OCI-LY1 (cell line): ENCODE measurements around the gene ADGRB2.

ENCODE experiments used
- H2AFZ ChIP-seq: fragments of 200-600 bp; sonication (generic), shearing (Covaris generic); 2 replicates; pipeline ENCODE4 v1.6.0; 2014; ENCODE audit warnings: antibody characterized with exemption, mild to moderate bottlenecking, low read length
- H3F3A ChIP-seq: fragments of 200-600 bp; sonication (generic), shearing (Covaris generic); 2 replicates; pipeline ENCODE4 v1.6.0; 2014; ENCODE audit warnings: mild to moderate bottlenecking, antibody characterized with exemption, low read length, moderate library complexity; ENCODE audit not compliant: insufficient read depth
- H3K27ac ChIP-seq: fragments of 200-600 bp; sonication (generic); 2 replicates; pipeline ENCODE4 v1.5.1; 2014; ENCODE audit warnings: low read length, mixed run types, mild to moderate bottlenecking, low read depth; ENCODE audit not compliant: poor library complexity, severe bottlenecking
- H3K27me3 ChIP-seq: fragments of 200-600 bp; sonication (generic); 2 replicates; pipeline ENCODE4 v1.6.0; 2014; ENCODE audit warnings: antibody characterized with exemption, mild to moderate bottlenecking, low read length, moderate library complexity; ENCODE audit not compliant: insufficient read depth
- H3K36me3 ChIP-seq: fragments of 200-600 bp; sonication (generic); 2 replicates; pipeline ENCODE4 v1.6.1; 2014; ENCODE audit warnings: mild to moderate bottlenecking, antibody characterized with exemption, low read length, moderate library complexity, mixed read lengths; ENCODE audit not compliant: insufficient read depth
- H3K4me1 ChIP-seq: fragments of 200-600 bp; sonication (generic); 2 replicates; pipeline ENCODE4 v1.5.1; 2014; ENCODE audit warnings: mild to moderate bottlenecking, low read length, moderate library complexity; ENCODE audit not compliant: insufficient read depth, severe bottlenecking
- H3K4me2 ChIP-seq: fragments of 200-600 bp; sonication (generic), shearing (Covaris generic); 2 replicates; pipeline ENCODE4 v1.6.1; 2014; ENCODE audit warnings: low read length
- H3K4me3 ChIP-seq: fragments of 200-600 bp; sonication (generic); 2 replicates; pipeline ENCODE4 v1.5.1; 2014; ENCODE audit warnings: low read length, low read depth, mild to moderate bottlenecking, mixed read lengths; ENCODE audit not compliant: poor library complexity, severe bottlenecking
- H3K79me2 ChIP-seq: fragments of 200-600 bp; shearing (Covaris generic); 2 replicates; pipeline ENCODE4 v1.6.1; 2016; ENCODE audit warnings: mixed run types, low read length, mixed read lengths; ENCODE audit not compliant: insufficient read depth
- H3K9ac ChIP-seq: fragments of 200-600 bp; sonication (generic), shearing (Covaris generic); 2 replicates; pipeline ENCODE4 v1.6.1; 2014; ENCODE audit warnings: mild to moderate bottlenecking, low read length, mixed read lengths
- H3K9me2 ChIP-seq: fragments of 200-600 bp; sonication (generic), shearing (Covaris generic); 2 replicates; pipeline ENCODE4 v1.6.1; 2014; ENCODE audit warnings: low read depth, mild to moderate bottlenecking, low read length, mixed read lengths
- H3K9me3 ChIP-seq: fragments of 200-600 bp; shearing (Covaris generic); 2 replicates; pipeline ENCODE4 v1.6.1; 2014; ENCODE audit warnings: low read length, mixed read lengths
- H4K20me1 ChIP-seq: fragments of 200-600 bp; sonication (generic), shearing (Covaris generic); 2 replicates; pipeline ENCODE4 v1.6.0; 2016; ENCODE audit warnings: mild to moderate bottlenecking, low read length; ENCODE audit not compliant: insufficient read depth
- CTCF ChIP-seq: fragments of 200-600 bp; sonication (generic), shearing (Covaris generic); IDR thresholded peaks from 2 replicates; pipeline ENCODE4 v1.5.1; 2017; ENCODE audit warnings: mild to moderate bottlenecking, antibody characterized with exemption, low read length, moderate library complexity, mixed read lengths
- EZH2 ChIP-seq: fragments of 200-600 bp; sonication (generic), shearing (Covaris generic); IDR thresholded peaks from 2 replicates; pipeline ENCODE4 v1.8.0; 2017; ENCODE audit warnings: borderline replicate concordance, mixed run types, mild to moderate bottlenecking, antibody characterized with exemption, low read length, moderate library complexity, mixed read lengths

The ADGRB2 gene

GRCh38 chr1:31678681-31679080 lies 85.5 kb downstream of the ADGRB2 start:
- H3F3A ChIP-seq = no peaks in the 10 kb centered on the region
- no peak for TF ChIP-seq CTCF
- TF ChIP-seq EZH2 = no peak
- no peak overlapping the region for H3K4me2 ChIP-seq
- no peak overlapping the region for H3K4me3 ChIP-seq
- no peaks in the 10 kb centered on the region for H3K79me2 ChIP-seq
- H3K9me2 ChIP-seq = no peaks in the 10 kb centered on the region
- no peak overlapping the region for H3K9ac ChIP-seq
- H3K27me3 ChIP-seq = 0 out of 2 replicates have a peak, but pooled peaks cover 3% of the 10 kb centered on the region
- H2AFZ ChIP-seq = no peak overlapping the region
- H3K36me3 ChIP-seq = no peaks in the 10 kb centered on the region
- H3K4me1 ChIP-seq = no peaks in the 10 kb centered on the region
- H4K20me1 ChIP-seq = no peaks in the 10 kb centered on the region
- no peak overlapping the region for H3K27ac ChIP-seq
- no peaks in the 10 kb centered on the region for H3K9me3 ChIP-seq

GRCh38 chr1:31677949-31678348 lies 86.2 kb downstream of the ADGRB2 start:
- Histone ChIP-seq H3K27me3 (0 out of 2 replicates have a peak, but pooled peaks cover 3% of the 10 kb centered on the region), H3K4me2 (no peak overlapping the region), H3K4me1 (no peaks in the 10 kb centered on the region), H4K20me1 (no peaks in the 10 kb centered on the region), H3K9ac (no peak overlapping the region), H3F3A (no peaks in the 10 kb centered on the region), H3K36me3 (no peaks in the 10 kb centered on the region), H2AFZ (no peak overlapping the region), H3K79me2 (no peaks in the 10 kb centered on the region), H3K4me3 (no peak overlapping the region), H3K9me3 (no peaks in the 10 kb centered on the region), H3K27ac (no peak overlapping the region), H3K9me2 (no peaks in the 10 kb centered on the region)
- TF ChIP-seq EZH2 (no peak), CTCF (no peak)

GRCh38 chr1:31677401-31677800 lies 86.7 kb downstream of the ADGRB2 start:
- no peaks in the 10 kb centered on the region for H3K27me3 ChIP-seq
- no peaks in the 10 kb centered on the region for H3K9me3 ChIP-seq
- TF ChIP-seq CTCF = no peak
- no peak for TF ChIP-seq EZH2
- H3K79me2 ChIP-seq = no peaks in the 10 kb centered on the region
- H3K9me2 ChIP-seq = no peaks in the 10 kb centered on the region
- H3K4me1 ChIP-seq = no peaks in the 10 kb centered on the region
- no peak overlapping the region for H2AFZ ChIP-seq
- H3K4me2 ChIP-seq = no peak overlapping the region
- no peak overlapping the region for H3K4me3 ChIP-seq
- H3K9ac ChIP-seq = no peak overlapping the region
- no peaks in the 10 kb centered on the region for H3K36me3 ChIP-seq
- H3F3A ChIP-seq = no peaks in the 10 kb centered on the region
- H4K20me1 ChIP-seq = no peaks in the 10 kb centered on the region
- no peak overlapping the region for H3K27ac ChIP-seq
